Endothelial cell of umbilical vein (primary cell): Measurements from ENCODE around the gene MUC5AC.

Source experiments
- EZH2 ChIP-seq: IDR thresholded peaks from 2 replicates; pipeline ENCODE4 v1.6.1; 2012; ENCODE audit warnings: borderline replicate concordance, low read depth, mild to moderate bottlenecking, moderate library complexity, low read length, inconsistent platforms; ENCODE audit not compliant: severe bottlenecking
- FOS ChIP-seq: IDR thresholded peaks from 2 replicates; pipeline ENCODE4 v1.6.1; 2011; ENCODE audit warnings: mild to moderate bottlenecking, low read length, moderate library complexity, borderline replicate concordance; ENCODE audit not compliant: insufficient read depth
- GATA2 ChIP-seq: IDR thresholded peaks from 2 replicates; pipeline ENCODE4 v1.7.0; 2011; ENCODE audit warnings: low read depth, mild to moderate bottlenecking, moderate library complexity, mixed read lengths, low read length; ENCODE audit not compliant: insufficient read length, insufficient read depth
- JUN ChIP-seq: IDR thresholded peaks from 2 replicates; pipeline ENCODE4 v1.6.1; 2011; ENCODE audit warnings: borderline replicate concordance, low read depth; ENCODE audit not compliant: insufficient read length, insufficient read depth
- MYC ChIP-seq: IDR thresholded peaks from one replicate; pipeline ENCODE4 v1.6.1; 2011; ENCODE audit warnings: mild to moderate bottlenecking, low read depth, low read length
- POLR2A ChIP-seq: IDR thresholded peaks from 2 replicates; pipeline ENCODE4 v1.6.1; 2012; ENCODE audit warnings: low read depth, mild to moderate bottlenecking, control low read depth, low read length
- POLR2AphosphoS5 ChIP-seq: IDR thresholded peaks from 2 replicates; pipeline ENCODE4 v1.6.1; 2012; ENCODE audit warnings: low read depth, mild to moderate bottlenecking, control low read depth, low read length, moderate library complexity; ENCODE audit not compliant: insufficient read depth
- TF ChIP-seq, protein P1 (sequence below), 2 donors: IDR thresholded peaks; 1 replicate in 1 of 2; 2 replicates in 1 of 2; pipeline ENCODE4 v1.5.1; 2011; ENCODE audit warnings: low read length in 2 of 2, mild to moderate bottlenecking in 2 of 2, moderate library complexity in 2 of 2, control low read depth in 1 of 2, inconsistent platforms in 1 of 2, low read depth in 1 of 2; ENCODE audit not compliant: insufficient read depth in 1 of 2; ENCODE audit errors: extremely low read depth in 1 of 2
- TF ChIP-seq, protein P2 (sequence below): IDR thresholded peaks from 2 replicates; pipeline ENCODE4 v1.6.1; 2011; ENCODE audit not compliant: insufficient read depth, insufficient read length

DNA sequence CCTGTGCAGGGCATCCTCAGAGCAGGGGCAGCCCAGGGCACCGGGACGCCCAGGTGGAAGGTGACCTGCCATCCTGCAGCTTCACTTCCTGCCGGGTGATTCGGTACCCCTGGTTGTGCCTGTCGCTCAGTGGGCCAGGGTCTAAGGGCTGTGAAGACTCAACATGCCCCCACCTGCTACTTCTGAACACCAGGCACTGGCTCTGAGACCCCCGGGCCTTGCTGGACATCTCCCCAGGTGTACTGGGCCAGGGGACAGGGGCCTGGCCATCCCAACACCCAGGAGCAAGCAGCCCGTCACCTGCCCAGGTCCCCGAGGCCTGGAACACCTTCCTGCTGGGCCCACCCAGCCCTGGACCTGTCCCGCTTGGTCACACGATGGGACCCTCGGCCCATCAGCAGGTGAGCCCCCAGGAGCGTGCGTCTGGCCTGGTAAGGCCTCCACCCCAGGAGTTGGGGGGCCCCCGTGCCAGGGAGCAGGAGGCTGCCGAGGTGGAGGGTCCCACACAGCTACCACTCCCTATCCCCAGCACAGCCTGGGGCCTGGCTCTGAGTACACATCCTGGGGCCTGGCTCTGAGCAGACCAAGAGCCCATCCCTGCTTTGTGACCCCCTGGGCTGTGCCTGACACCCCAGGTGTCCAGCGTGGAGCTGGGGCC, 61.2 kb downstream of the MUC5AC start:
- TF ChIP-seq FOS (no peak), EZH2 (no peak), POLR2A (no peak), MYC (no peak), POLR2AphosphoS5 (no peak), GATA2 (no peak), JUN (no peak)
- TF ChIP-seq, protein P1, sequence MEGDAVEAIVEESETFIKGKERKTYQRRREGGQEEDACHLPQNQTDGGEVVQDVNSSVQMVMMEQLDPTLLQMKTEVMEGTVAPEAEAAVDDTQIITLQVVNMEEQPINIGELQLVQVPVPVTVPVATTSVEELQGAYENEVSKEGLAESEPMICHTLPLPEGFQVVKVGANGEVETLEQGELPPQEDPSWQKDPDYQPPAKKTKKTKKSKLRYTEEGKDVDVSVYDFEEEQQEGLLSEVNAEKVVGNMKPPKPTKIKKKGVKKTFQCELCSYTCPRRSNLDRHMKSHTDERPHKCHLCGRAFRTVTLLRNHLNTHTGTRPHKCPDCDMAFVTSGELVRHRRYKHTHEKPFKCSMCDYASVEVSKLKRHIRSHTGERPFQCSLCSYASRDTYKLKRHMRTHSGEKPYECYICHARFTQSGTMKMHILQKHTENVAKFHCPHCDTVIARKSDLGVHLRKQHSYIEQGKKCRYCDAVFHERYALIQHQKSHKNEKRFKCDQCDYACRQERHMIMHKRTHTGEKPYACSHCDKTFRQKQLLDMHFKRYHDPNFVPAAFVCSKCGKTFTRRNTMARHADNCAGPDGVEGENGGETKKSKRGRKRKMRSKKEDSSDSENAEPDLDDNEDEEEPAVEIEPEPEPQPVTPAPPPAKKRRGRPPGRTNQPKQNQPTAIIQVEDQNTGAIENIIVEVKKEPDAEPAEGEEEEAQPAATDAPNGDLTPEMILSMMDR (IDR thresholded peaks at IDR 0.05; ENCODE audit: extremely low read depth in 1 of 2, insufficient read depth in 1 of 2, low read depth in 1 of 2, low read length in 2 of 2) = no peak
- TF ChIP-seq, protein P2, sequence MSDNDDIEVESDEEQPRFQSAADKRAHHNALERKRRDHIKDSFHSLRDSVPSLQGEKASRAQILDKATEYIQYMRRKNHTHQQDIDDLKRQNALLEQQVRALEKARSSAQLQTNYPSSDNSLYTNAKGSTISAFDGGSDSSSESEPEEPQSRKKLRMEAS = no peak
